Liver (tissue), 9 donors: ENCODE results near the gene LRIT1. TPM values are rescaled to one million over a fixed set of nuclear protein-coding genes. Genes with fewer than 3 reads are reported as not detected.

Source experiments
- DNase-seq: peaks from one replicate; pipeline ENCODE4 v3.0.0-alpha.2; 2017; ENCODE audit warnings: low spot score
- H3K27ac ChIP-seq, 2 donors: one replicate each; pipeline ENCODE4 v1.7.0; 2013; ENCODE audit warnings: inconsistent platforms in 2 of 2, low read length in 2 of 2, control low read depth in 1 of 2, low read depth in 1 of 2, mild to moderate bottlenecking in 1 of 2
- H3K27me3 ChIP-seq, 4 donors: one replicate each; pipeline versions ENCODE4 v1.6.1 to v1.7.0; 2013; ENCODE audit warnings: low read length in 3 of 4, inconsistent platforms in 1 of 4, mild to moderate bottlenecking in 1 of 4, moderate library complexity in 1 of 4; ENCODE audit not compliant: control insufficient read depth in 4 of 4, insufficient read depth in 4 of 4
- H3K36me3 ChIP-seq, 4 donors: one replicate each; pipeline versions ENCODE4 v1.6.1 to v1.7.0; 2013; ENCODE audit warnings: low read length in 3 of 4, mild to moderate bottlenecking in 3 of 4, low read depth in 1 of 4, moderate library complexity in 1 of 4; ENCODE audit not compliant: control insufficient read depth in 4 of 4, insufficient read depth in 3 of 4
- H3K4me1 ChIP-seq, 4 donors: one replicate each; pipeline versions ENCODE4 v1.6.1 to v1.7.0; 2013; ENCODE audit warnings: low read length in 3 of 4, mild to moderate bottlenecking in 3 of 4, moderate library complexity in 1 of 4; ENCODE audit not compliant: control insufficient read depth in 4 of 4, insufficient read depth in 4 of 4
- H3K4me3 ChIP-seq, 3 donors: one replicate each; pipeline versions ENCODE4 v1.6.1 to v1.7.0; 2013; ENCODE audit warnings: low read length in 3 of 3, control low read depth in 1 of 3, low read depth in 1 of 3, mild to moderate bottlenecking in 1 of 3
- H3K9ac ChIP-seq, 2 donors: one replicate each; pipeline ENCODE4 v1.7.0; 2013; ENCODE audit warnings: low read length in 2 of 2, mild to moderate bottlenecking in 2 of 2, moderate library complexity in 2 of 2, control low read depth in 1 of 2, low read depth in 1 of 2
- H3K9me3 ChIP-seq, 4 donors: one replicate each; pipeline versions ENCODE4 v1.6.1 to v1.7.0; 2013; ENCODE audit warnings: low read length in 3 of 4; ENCODE audit not compliant: control insufficient read depth in 4 of 4
- EGR1 ChIP-seq, 2 donors: IDR thresholded peaks; 2 replicates each; pipeline ENCODE4 v1.6.1; 2016 to 2018; ENCODE audit warnings: antibody characterized with exemption in 2 of 2, low read depth in 2 of 2
- FOXA1 ChIP-seq: IDR thresholded peaks from 2 replicates; pipeline ENCODE4 v1.6.1; 2016; ENCODE audit warnings: antibody characterized with exemption
- FOXA2 ChIP-seq: IDR thresholded peaks from 2 replicates; pipeline ENCODE4 v1.6.1; 2016; ENCODE audit warnings: antibody characterized with exemption
- GABPA ChIP-seq, 2 donors: IDR thresholded peaks in 1 of 2; conservative IDR thresholded peaks in 1 of 2; 2 replicates each; pipeline ENCODE4 v1.6.1; 2016; ENCODE audit warnings: antibody characterized with exemption in 2 of 2, mild to moderate bottlenecking in 1 of 2, moderate library complexity in 1 of 2
- HNF4A ChIP-seq, 2 donors: conservative IDR thresholded peaks; 2 replicates each; pipeline ENCODE4 v1.6.1; 2016; ENCODE audit warnings: antibody characterized with exemption in 2 of 2, mild to moderate bottlenecking in 2 of 2
- HNF4G ChIP-seq: IDR thresholded peaks from 2 replicates; pipeline ENCODE4 v1.6.1; 2016; ENCODE audit warnings: antibody characterized with exemption
- JUND ChIP-seq, 2 donors: IDR thresholded peaks; 2 replicates each; pipeline ENCODE4 v1.6.1; 2016; ENCODE audit warnings: antibody characterized with exemption in 2 of 2
- NR2F2 ChIP-seq: IDR thresholded peaks from 2 replicates; pipeline ENCODE4 v1.6.1; 2016; ENCODE audit warnings: antibody characterized with exemption
- RXRA ChIP-seq, 2 donors: IDR thresholded peaks; 2 replicates each; pipeline ENCODE4 v1.6.1; 2017 to 2018; ENCODE audit warnings: antibody characterized with exemption in 2 of 2, mild to moderate bottlenecking in 1 of 2
- SP1 ChIP-seq: IDR thresholded peaks from 2 replicates; pipeline ENCODE4 v1.6.1; 2018; ENCODE audit warnings: antibody characterized with exemption, mild to moderate bottlenecking
- TAF1 ChIP-seq: conservative IDR thresholded peaks from 2 replicates; pipeline ENCODE4 v1.6.1; 2016; ENCODE audit warnings: antibody characterized with exemption, mild to moderate bottlenecking
- WGBS: extraction: QIAGEN DNeasy Blood & Tissue Kit; methylation state at CpG from one replicate; pipeline ENCODE4 v1.1.7; 2013; 5-methylcytosine and 5-hydroxymethylcytosine counted together
- polyA plus RNA-seq, 2 donors: library from polyadenylated mRNA; stranded (reverse) in 1 of 2; unstranded in 1 of 2; fragments of 200-250 nt in 1 of 2; fragments of >200 nt in 1 of 2; fragmentation: Nextera tagmentation in 1 of 2; extraction: Ambion mirVana in 1 of 2; gene quantifications; one replicate each; pipeline versions ENCODE4 v1.2.1 to v1.2.3, GENCODE V29; 2013 to 2015
- total RNA-seq, 2 donors: library from RNA; depleted of rRNA; stranded (reverse); fragments of >200 nt; gene quantifications; one replicate each; pipeline ENCODE4 v1.2.3, GENCODE V29; 2014
- TF ChIP-seq, protein P1 (sequence below): IDR thresholded peaks from 2 replicates; pipeline ENCODE4 v1.6.1; 2016; ENCODE audit warnings: antibody characterized with exemption
- TF ChIP-seq, protein P2 (sequence below): fragments of 150-350 bp; IDR thresholded peaks from 2 replicates; pipeline ENCODE4 v1.5.1; 2017; ENCODE audit warnings: improper control_type of control experiment, low read depth, low read length; ENCODE audit not compliant: missing input control
- TF ChIP-seq, protein P3 (sequence below): IDR thresholded peaks from 2 replicates; pipeline ENCODE4 v1.6.1; 2016; ENCODE audit warnings: antibody characterized with exemption
- donor health status: healthy.
- donor health status: healthy.
- donor health status: healthy.
- donor health status: healthy.
- donor health status: healthy.

Gene LRIT1, protein sequence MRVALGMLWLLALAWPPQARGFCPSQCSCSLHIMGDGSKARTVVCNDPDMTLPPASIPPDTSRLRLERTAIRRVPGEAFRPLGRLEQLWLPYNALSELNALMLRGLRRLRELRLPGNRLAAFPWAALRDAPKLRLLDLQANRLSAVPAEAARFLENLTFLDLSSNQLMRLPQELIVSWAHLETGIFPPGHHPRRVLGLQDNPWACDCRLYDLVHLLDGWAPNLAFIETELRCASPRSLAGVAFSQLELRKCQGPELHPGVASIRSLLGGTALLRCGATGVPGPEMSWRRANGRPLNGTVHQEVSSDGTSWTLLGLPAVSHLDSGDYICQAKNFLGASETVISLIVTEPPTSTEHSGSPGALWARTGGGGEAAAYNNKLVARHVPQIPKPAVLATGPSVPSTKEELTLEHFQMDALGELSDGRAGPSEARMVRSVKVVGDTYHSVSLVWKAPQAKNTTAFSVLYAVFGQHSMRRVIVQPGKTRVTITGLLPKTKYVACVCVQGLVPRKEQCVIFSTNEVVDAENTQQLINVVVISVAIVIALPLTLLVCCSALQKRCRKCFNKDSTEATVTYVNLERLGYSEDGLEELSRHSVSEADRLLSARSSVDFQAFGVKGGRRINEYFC
- total RNA-seq (not detected), polyA plus RNA-seq (not detected)

DNA sequence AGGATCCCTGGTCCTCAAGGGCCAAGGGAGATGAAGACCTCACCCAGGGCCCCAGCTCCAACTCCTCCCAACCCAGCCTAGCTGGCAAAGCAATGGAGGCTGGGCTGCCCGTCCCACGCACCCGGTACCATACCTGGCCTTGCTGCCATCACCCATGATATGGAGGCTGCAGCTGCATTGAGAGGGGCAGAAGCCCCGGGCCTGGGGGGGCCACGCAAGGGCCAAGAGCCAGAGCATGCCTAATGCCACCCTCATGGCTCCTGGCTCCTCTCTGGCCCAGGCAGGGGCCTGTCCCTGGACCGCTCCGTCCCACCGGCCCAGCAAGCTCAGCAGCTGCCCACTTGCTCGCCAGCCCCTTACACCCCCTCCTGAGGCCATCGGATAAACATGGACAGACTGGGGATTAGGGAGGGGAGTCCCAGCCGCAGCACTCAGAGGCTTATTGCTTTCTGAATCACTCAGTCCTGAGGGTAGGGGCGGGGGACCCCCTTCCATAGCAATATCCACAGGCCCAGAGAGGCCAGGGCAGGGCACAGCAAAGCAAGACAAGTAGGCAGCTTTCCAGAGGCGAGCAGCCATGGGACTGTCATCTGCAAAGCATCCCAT, at the start of gene LRIT1:
Gene LRIT1 (minus strand): TSS at position 362 of the 606 bp plus-strand sequence. CDS start 107 bp downstream, at position 255.
- Histone ChIP-seq H3K4me1 (no peaks in the 10 kb centered on the region), H3K27me3 (peaks cover 0 to 7% (median 3%) of the 10 kb centered on the region in 4 donors), H3K9me3 (peaks cover 0 to 3% (median under 1%) of the 10 kb centered on the region in 4 donors), H3K9ac (no peak within 1 kb of the TSS), H3K36me3 (no peaks in the 10 kb centered on the region), H3K4me3 (no peak within 1 kb of the TSS), H3K27ac (no peak within 1 kb of the TSS)
- WGBS: 86% methylated on average over 13 of the region's 13 CpGs
- DNase-seq: no peak
- TF ChIP-seq JUND (IDR thresholded peaks at IDR 0.05) (no peak), NR2F2 (no peak), HNF4G (no peak), RXRA (IDR thresholded peaks at IDR 0.05) (no peak), FOXA1 (no peak), HNF4A (conservative IDR thresholded peaks at IDR 0.05) (no peak), TAF1 (no peak), SP1 (no peak)
- TF ChIP-seq, protein P1, sequence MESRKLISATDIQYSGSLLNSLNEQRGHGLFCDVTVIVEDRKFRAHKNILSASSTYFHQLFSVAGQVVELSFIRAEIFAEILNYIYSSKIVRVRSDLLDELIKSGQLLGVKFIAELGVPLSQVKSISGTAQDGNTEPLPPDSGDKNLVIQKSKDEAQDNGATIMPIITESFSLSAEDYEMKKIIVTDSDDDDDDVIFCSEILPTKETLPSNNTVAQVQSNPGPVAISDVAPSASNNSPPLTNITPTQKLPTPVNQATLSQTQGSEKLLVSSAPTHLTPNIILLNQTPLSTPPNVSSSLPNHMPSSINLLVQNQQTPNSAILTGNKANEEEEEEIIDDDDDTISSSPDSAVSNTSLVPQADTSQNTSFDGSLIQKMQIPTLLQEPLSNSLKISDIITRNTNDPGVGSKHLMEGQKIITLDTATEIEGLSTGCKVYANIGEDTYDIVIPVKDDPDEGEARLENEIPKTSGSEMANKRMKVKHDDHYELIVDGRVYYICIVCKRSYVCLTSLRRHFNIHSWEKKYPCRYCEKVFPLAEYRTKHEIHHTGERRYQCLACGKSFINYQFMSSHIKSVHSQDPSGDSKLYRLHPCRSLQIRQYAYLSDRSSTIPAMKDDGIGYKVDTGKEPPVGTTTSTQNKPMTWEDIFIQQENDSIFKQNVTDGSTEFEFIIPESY: no peak
- TF ChIP-seq, protein P2, sequence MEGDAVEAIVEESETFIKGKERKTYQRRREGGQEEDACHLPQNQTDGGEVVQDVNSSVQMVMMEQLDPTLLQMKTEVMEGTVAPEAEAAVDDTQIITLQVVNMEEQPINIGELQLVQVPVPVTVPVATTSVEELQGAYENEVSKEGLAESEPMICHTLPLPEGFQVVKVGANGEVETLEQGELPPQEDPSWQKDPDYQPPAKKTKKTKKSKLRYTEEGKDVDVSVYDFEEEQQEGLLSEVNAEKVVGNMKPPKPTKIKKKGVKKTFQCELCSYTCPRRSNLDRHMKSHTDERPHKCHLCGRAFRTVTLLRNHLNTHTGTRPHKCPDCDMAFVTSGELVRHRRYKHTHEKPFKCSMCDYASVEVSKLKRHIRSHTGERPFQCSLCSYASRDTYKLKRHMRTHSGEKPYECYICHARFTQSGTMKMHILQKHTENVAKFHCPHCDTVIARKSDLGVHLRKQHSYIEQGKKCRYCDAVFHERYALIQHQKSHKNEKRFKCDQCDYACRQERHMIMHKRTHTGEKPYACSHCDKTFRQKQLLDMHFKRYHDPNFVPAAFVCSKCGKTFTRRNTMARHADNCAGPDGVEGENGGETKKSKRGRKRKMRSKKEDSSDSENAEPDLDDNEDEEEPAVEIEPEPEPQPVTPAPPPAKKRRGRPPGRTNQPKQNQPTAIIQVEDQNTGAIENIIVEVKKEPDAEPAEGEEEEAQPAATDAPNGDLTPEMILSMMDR: no peak

DNA sequence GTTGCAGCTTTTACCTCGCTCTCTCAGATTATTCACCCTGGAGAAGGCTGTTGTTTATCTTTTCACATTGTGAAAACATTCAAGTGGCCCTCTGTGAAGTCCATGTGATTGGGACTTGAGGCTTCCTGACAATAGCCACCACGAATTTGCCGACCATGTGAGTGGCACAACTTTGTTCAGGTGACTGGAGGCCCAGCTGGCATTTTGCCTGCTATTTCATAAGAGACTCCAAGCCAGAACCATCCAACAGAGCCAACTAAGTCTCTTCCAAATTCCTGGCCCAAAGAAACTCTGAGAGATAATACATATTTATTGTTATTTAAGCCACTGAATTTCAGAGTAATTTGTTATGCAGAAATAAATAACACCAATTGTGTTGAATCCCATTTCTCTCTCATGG, 48.9 kb upstream of the LRIT1 start:
- TF ChIP-seq SP1 (no peak), EGR1 (IDR thresholded peaks at IDR 0.05; ENCODE audit: low read depth in 2 of 2) (no peak), RXRA (IDR thresholded peaks at IDR 0.05) (no peak), FOXA1 (no peak), TAF1 (no peak), FOXA2 (no peak), GABPA (IDR thresholded peaks at IDR 0.05 in 1 of 2, conservative IDR thresholded peaks at IDR 0.05 in 1 of 2) (no peak)
- TF ChIP-seq, protein P3, sequence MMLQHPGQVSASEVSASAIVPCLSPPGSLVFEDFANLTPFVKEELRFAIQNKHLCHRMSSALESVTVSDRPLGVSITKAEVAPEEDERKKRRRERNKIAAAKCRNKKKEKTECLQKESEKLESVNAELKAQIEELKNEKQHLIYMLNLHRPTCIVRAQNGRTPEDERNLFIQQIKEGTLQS: no peak
- TF ChIP-seq, protein P1: no peak
- DNase-seq: no peak
- no peaks in the 10 kb centered on the region for H3K4me1 ChIP-seq
- 44% methylated on average over 3 of the region's 3 CpGs for WGBS
- H3K27me3 ChIP-seq: no peaks in the 10 kb centered on the region
- no peaks in the 10 kb centered on the region for H3K9me3 ChIP-seq
- H3K9ac ChIP-seq: no peak overlapping the region
- H3K27ac ChIP-seq: no peak overlapping the region
- H3K36me3 ChIP-seq: no peaks in the 10 kb centered on the region
- no peak overlapping the region for H3K4me3 ChIP-seq
